Tibial nerve (tissue), 4 donors: ENCODE measurements around the gene TCF12.

Experiments
- CTCF ChIP-seq, 5 experiments: fragments of 200-600 bp in 3 of 5; fragments of 450-650 bp in 2 of 5; sonication (generic) in 3 of 5; IDR thresholded peaks; one replicate each; pipeline ENCODE4 v1.5.1; 2016 to 2019; ENCODE audit warnings: antibody characterized with exemption in 5 of 5, mild to moderate bottlenecking in 3 of 5, moderate library complexity in 2 of 5
- EP300 ChIP-seq, 2 donors: sonication (generic); formaldehyde crosslinking; IDR thresholded peaks; one replicate each; pipeline ENCODE4 v1.6.1; 2017; ENCODE audit warnings: antibody characterized with exemption in 2 of 2, mild to moderate bottlenecking in 1 of 2

- TF ChIP-seq EP300 (IDR thresholded peaks at IDR 0.05) (no peak), CTCF (IDR thresholded peaks at IDR 0.05) (no peak)
Observed at GRCh38 chr15:57038040-57038439, 119.6 kb downstream of the TCF12 start.
